ENCODE data around the gene SNX5. TPM values are rescaled to one million over a fixed set of nuclear protein-coding genes. Genes with fewer than 3 reads are reported as not detected.

Gene SNX5
- polyA plus RNA-seq, 3 donors: 209 to 251 (median 235) TPM

GRCh38 chr20:17952692-17953684 lies 15.6 kb downstream of the SNX5 start:
- no peak for DNase-seq (ENCODE audit: extremely low read depth in 1 of 11, low read depth in 9 of 11, low spot score in 4 of 11)

GRCh38 chr20:17951323-17951722 lies 17.3 kb downstream of the SNX5 start:
- no peak for DNase-seq (ENCODE audit: extremely low read depth in 1 of 11, low read depth in 9 of 11, low spot score in 4 of 11)

- DNase-seq (ENCODE audit: extremely low read depth in 1 of 11, low read depth in 9 of 11, low spot score in 4 of 11): no peak
Observed at GRCh38 chr20:17950670-17951069, 17.9 kb downstream of the SNX5 start.

GRCh38 chr20:17949899-17950298 lies 18.7 kb downstream of the SNX5 start:
- DNase-seq (ENCODE audit: extremely low read depth in 1 of 11, low read depth in 9 of 11, low spot score in 4 of 11): no peak

- no peak for DNase-seq (ENCODE audit: extremely low read depth in 1 of 11, low read depth in 9 of 11, low spot score in 4 of 11)
Observed at GRCh38 chr20:17948442-17948841, 20.2 kb downstream of the SNX5 start.

GRCh38 chr20:17947474-17947815 lies 21.1 kb downstream of the SNX5 start:
- DNase-seq (ENCODE audit: extremely low read depth in 1 of 11, low read depth in 9 of 11, low spot score in 4 of 11): no peak

GRCh38 chr20:17946572-17947473 lies 21.8 kb downstream of the SNX5 start:
- no peak for DNase-seq (ENCODE audit: extremely low read depth in 1 of 11, low read depth in 9 of 11, low spot score in 4 of 11)

GRCh38 chr20:17946040-17946439 lies 22.6 kb downstream of the SNX5 start:
- no peak for DNase-seq (ENCODE audit: extremely low read depth in 1 of 11, low read depth in 9 of 11, low spot score in 4 of 11)

GRCh38 chr20:17944854-17945474 lies 23.6 kb downstream of the SNX5 start:
- DNase-seq (ENCODE audit: extremely low read depth in 1 of 11, low read depth in 9 of 11, low spot score in 4 of 11): no peak

GRCh38 chr20:17943343-17943742 lies 25.3 kb downstream of the SNX5 start:
- DNase-seq (ENCODE audit: extremely low read depth in 1 of 11, low read depth in 9 of 11, low spot score in 4 of 11): no peak

- DNase-seq (ENCODE audit: extremely low read depth in 1 of 11, low read depth in 9 of 11, low spot score in 4 of 11): no peak
Observed at GRCh38 chr20:17941826-17942196, 26.8 kb downstream of the SNX5 start.

- no peak for DNase-seq (ENCODE audit: extremely low read depth in 1 of 11, low read depth in 9 of 11, low spot score in 4 of 11)
Observed at GRCh38 chr20:17941087-17941825, 27.3 kb downstream of the SNX5 start.

GRCh38 chr20:17940224-17940971 lies 28.2 kb downstream of the SNX5 start:
- DNase-seq (ENCODE audit: extremely low read depth in 1 of 11, low read depth in 9 of 11, low spot score in 4 of 11): no peak

- no peak for DNase-seq (ENCODE audit: extremely low read depth in 1 of 11, low read depth in 9 of 11, low spot score in 4 of 11)
Observed at GRCh38 chr20:17939622-17940223, 28.9 kb downstream of the SNX5 start.

GRCh38 chr20:17938871-17939619 lies 29.5 kb downstream of the SNX5 start:
- DNase-seq (ENCODE audit: extremely low read depth in 1 of 11, low read depth in 9 of 11, low spot score in 4 of 11): peak in 5 of 11 donors; percentile 54 to 65 (median 60)

GRCh38 chr20:17936761-17937732 lies 31.5 kb downstream of the SNX5 start:
- DNase-seq (ENCODE audit: extremely low read depth in 1 of 11, low read depth in 9 of 11, low spot score in 4 of 11): peak in 7 of 11 donors; percentile 53 to 74 (median 56)
